ENCODE results near the gene TMEM132E.

DNA sequence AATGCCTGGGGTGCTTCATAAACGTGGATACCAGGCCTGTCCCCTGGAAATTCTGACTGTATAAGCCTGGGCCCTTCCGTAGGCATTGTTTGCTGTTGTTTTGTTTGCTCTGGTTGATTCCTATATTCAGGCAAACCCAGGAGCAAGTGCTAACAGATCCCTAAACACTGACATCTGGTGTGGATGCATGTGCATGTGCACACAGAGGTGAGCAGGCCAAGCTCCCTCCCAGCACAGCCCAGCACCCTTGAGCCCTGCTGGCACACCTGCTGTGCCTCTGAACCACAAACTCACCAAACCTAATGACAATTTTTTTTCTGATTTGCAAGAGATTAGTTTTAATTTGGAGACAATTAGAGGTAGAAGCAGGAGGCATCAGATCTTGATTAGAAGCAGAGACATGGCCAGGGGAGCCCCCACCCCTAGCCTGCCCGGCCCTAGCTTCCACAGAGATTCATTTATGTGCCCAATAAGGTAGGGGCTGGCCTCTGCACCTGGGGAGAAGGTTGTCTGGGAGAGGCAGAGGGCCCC lies 40.4 kb downstream of the TMEM132E start:
- TF ChIP-seq NR3C1 (IDR thresholded peaks at IDR 0.05) (no peak), BHLHE40 (IDR thresholded peaks at IDR 0.05; ENCODE audit: low read depth, low read length) (no peak), EP300 (IDR thresholded peaks at IDR 0.05) (no peak), CEBPB (IDR thresholded peaks at IDR 0.05) (no peak), NPAS2 (CRISPR knock-in tag; IDR thresholded peaks at IDR 0.05; ENCODE audit: borderline replicate concordance) (no peak), EHMT2 (IDR thresholded peaks at IDR 0.05; ENCODE audit: low read depth) (no peak), POLR2A (IDR thresholded peaks at IDR 0.05; ENCODE audit: low read length) (no peak), KDM1A (IDR thresholded peaks at IDR 0.05; ENCODE audit: low read depth) (no peak), MAZ (IDR thresholded peaks at IDR 0.05; ENCODE audit: borderline replicate concordance, low read depth, low read length) (no peak), TFCP2L1 (CRISPR knock-in tag; IDR thresholded peaks at IDR 0.05) (no peak), FOSL2 (IDR thresholded peaks at IDR 0.05) (no peak), FOSL2 (CRISPR knock-in tag; IDR thresholded peaks at IDR 0.05) (no peak)
- TF ChIP-seq, protein P1, sequence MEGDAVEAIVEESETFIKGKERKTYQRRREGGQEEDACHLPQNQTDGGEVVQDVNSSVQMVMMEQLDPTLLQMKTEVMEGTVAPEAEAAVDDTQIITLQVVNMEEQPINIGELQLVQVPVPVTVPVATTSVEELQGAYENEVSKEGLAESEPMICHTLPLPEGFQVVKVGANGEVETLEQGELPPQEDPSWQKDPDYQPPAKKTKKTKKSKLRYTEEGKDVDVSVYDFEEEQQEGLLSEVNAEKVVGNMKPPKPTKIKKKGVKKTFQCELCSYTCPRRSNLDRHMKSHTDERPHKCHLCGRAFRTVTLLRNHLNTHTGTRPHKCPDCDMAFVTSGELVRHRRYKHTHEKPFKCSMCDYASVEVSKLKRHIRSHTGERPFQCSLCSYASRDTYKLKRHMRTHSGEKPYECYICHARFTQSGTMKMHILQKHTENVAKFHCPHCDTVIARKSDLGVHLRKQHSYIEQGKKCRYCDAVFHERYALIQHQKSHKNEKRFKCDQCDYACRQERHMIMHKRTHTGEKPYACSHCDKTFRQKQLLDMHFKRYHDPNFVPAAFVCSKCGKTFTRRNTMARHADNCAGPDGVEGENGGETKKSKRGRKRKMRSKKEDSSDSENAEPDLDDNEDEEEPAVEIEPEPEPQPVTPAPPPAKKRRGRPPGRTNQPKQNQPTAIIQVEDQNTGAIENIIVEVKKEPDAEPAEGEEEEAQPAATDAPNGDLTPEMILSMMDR (IDR thresholded peaks at IDR 0.05), result no peak
- TF ChIP-seq, protein P2, sequence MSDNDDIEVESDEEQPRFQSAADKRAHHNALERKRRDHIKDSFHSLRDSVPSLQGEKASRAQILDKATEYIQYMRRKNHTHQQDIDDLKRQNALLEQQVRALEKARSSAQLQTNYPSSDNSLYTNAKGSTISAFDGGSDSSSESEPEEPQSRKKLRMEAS (IDR thresholded peaks at IDR 0.05), result no peak
